Activated CD4-positive, CD25-positive, alpha-beta regulatory T cell treated with anti-CD3 and anti-CD28 coated beads, Interleukin-2, amount 50 U/mL, for 72 hours (primary cell): ENCODE measurements around the gene MPV17.
"Not testable (repeated sequence)": the region's sequence is repeated elsewhere in the genome, so short reads cannot be mapped to it uniquely, and the experiment has no call there.

Experiments
- DNase-seq: peaks from one replicate; pipeline ENCODE4 v3.0.0; 2021

MPV17 gene

DNA sequence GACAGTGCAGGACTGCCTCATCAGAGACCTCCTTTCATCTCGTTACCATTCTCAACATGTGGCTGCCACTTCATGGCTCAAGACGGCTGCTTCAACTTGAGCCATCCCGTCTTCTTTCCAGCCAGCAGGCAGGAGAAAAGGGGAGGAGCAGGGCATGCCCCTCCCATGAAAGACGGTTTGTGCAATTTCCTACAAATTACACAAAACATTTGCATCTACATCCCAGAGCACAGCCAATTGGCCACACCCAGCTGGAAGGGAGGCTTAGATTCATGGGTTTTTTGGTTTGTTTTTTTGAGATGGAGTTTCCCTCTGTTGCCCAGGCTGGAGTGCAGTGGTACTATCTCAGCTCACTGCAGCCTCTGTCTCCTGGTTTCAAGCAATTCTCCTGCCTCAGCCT lies 26.4 kb downstream of the MPV17 start:
- no peak for DNase-seq

- DNase-seq: no peak
Observed at GRCh38 chr2:27294928-27295327, 28.0 kb downstream of the MPV17 start.

GRCh38 chr2:27291865-27292264 lies 31.0 kb downstream of the MPV17 start:
- no peak for DNase-seq

DNA sequence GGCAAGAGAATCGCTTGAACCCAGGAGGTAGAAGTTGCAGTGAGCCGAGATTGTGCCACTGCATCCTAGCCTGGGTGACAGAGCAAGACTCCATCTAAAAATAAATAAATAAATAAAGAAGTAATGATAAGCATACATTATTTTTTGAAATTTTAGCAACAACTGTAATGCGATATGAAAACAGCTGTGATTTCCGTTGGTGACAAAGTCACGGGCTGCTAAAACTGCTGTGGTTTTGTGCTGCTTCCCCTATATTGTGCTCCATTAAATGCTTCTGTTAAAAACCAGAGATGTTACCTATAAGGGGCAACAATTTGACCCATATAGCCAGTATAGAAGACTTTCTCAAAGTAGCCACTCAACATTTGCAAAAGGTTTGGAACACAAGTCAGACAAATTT lies 32.3 kb downstream of the MPV17 start:
- DNase-seq: no peak

DNA sequence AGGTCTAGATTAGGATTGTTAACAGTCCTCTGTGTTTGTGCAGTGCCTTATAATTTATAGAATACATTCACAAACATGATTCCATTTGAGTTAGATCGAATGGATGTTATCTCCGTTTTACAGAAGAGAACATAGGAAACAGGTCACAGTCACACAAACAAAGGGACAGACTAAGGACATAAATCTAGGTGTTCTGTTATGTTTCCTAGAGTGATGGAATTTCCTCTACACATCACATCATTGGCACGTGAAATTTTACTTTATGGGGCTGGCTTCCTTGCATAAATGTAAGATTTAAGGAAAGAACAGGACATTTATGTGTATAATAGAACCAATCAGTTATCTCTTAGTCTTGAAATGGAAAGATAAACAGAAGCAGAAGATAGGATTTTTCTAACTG lies 34.3 kb downstream of the MPV17 start:
- DNase-seq: no peak

GRCh38 chr2:27285481-27285880 lies 37.4 kb downstream of the MPV17 start:
- no peak for DNase-seq

- DNase-seq: no peak
Observed at GRCh38 chr2:27284996-27285395, 37.9 kb downstream of the MPV17 start.

DNA sequence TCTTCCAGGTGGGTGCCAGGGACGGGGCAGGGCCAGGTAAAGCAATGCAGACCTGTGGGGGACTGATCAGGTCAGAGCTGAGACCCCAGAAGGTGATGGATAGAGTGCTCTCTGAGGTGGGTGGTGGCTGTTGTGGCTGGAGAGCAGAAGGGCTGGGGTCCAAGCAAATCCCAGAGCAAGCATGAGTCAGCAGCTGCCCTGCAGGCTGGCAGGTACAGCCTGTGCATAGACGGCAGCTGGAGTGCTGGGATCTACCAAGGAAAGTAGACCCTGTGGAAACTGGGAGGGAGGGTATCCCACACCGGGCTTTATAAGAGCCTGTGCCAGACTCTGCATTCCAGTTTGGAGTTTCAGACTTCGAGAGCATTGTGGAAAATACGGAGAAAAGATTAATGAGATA lies 40.0 kb downstream of the MPV17 start:
- DNase-seq: no peak

DNA sequence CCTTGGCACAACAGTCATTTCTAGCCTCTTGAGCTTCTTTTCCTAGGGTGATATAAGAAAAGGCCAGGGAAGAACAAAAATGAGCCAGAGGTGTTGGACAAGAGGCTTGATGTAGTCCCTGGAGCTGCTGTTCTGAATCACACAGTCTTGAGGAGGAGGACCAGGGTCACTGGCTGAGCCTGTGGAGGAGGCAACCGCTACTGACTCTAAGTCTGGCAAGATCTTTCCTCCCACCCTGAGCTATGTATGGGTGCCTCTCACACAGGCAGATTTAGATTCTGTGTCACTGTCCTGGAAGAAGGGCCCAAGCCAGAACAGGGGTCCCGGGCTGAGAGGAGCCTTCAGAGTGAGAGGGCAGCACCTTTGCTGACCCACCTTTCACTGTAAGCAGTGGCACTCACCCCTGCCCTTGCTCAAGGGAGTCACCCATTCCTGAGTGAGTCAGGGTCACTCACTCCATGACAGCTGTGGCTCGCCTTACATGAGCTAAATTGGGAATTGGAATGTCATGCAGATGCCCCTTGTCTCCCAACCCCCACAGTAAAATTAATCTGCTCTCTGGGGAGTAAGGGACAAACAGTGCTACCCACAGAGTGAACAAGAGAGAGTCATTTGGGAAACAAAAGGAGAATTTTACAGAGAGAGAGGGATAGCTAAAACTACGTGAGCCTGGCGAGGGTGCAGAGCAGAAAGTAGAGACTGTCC lies 40.9 kb downstream of the MPV17 start, which contains the start of gene TRIM54:
Gene TRIM54 (plus strand): TSS at position 575 of the 705 bp plus-strand sequence. CDS start 303 bp downstream, outside the sequence.
- DNase-seq: no peak

DNA sequence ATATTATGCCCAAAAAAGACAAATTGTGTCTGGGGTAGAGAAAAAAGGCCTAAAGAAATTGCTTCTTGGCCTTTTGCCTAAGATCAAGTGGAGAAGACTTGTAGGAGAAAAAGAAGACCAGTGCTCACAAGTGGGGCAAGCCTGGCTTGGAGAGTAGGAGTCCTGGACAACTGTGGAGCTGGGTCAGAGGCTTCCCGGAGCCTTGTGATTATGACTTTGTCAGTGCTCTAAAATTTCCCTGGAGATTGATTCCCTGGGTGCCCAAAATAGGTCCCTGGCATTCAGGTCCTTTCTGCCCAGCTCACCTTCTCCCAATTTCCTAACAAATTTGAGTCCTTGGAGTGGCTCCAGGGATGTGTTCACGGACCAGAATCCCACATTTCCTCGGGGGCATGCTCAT lies 41.5 kb downstream of the MPV17 start:
- DNase-seq: no peak

DNA sequence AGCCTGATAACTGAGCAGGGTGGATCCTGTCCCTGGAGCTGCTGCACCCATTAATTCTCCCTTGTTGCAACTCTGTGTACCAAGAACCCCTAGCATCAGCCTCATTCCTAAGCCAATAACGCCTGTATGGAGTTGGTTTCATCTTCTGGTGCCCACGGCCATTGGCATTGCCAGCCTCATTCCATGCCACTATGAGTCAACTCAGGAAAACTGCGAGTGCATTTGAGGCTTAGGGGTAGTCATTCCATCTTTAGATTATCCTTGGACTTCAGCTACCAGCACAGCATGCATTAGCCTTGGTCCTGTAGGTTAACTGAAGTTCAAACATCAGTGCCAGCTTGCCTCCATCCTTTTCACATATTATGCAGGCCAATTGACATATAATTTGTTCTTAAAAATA lies 42.1 kb downstream of the MPV17 start:
- DNase-seq: no peak

DNA sequence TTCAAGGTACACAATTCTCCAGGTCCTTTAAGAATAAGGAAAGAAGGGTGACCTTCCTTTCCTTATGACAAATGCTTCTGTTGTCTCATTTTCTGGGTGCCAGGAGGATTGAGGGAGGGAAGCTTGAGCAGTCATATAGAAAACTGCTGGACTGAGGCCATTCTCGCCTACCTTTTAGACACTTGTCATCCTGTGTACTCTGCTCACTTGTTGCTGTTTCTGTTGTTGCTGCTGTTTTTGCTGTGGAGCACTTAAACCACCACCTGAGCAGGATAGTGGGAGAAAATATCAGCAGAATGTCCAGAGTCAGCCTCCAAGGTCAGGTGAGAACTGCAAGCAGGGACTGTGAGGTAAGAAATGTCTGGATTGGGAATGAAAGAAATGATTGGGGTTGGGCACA lies 44.9 kb downstream of the MPV17 start:
- DNase-seq: no peak

DNA sequence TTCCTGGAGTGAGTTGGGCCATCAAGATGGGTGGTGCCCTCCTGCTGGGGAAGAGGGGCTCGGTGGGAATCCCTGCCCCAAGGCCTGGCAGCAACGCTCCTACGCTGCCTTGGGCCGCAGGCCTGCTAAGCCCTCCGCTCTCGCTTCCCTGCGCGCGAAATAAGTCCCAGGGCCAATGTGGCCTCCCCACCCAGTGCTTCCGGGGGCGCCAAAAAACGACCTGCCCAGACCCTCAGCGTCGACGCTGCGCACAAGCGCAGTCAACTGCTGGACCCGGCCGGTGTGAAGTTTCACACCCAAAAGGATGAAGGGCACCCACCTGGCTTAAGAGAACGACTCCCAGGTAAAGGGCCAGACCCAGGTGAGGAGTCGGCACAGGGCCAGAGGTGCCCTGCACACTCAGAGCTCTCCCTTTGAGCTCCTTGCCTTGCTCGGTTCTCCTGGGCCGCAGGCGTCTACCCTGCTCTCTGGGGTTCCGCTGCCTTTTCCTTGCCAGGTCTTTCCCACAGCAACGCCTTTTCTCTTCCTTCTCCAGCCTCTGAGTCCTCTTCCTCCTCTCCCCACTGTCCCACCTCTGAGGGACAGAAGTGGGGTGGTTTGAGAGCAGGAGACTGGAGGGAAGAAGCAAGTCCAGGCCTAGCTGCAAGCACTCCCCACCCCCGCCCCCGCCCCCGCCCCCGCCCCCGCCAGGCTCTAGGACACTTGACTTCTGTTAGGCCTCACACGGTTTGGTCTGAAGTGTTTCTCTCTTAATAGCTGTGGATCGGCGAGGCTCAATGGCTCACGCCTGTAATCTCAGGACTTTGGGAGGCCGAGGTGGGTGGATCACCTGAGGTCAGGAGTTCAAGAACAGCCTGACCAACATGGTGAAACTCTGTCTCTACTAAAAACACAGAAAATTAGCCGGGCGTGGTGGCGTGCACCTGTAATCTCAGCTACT lies 47.4 kb downstream of the MPV17 start, which contains the start of gene DNAJC5G:
Gene DNAJC5G (plus strand): TSS at position 223 of the 940 bp plus-strand sequence. CDS start 1,296 bp downstream, outside the sequence.
- DNase-seq: no peak

- DNase-seq: not testable (repeated sequence)
Observed at GRCh38 chr2:27272537-27273522, 50.1 kb downstream of the MPV17 start.

DNA sequence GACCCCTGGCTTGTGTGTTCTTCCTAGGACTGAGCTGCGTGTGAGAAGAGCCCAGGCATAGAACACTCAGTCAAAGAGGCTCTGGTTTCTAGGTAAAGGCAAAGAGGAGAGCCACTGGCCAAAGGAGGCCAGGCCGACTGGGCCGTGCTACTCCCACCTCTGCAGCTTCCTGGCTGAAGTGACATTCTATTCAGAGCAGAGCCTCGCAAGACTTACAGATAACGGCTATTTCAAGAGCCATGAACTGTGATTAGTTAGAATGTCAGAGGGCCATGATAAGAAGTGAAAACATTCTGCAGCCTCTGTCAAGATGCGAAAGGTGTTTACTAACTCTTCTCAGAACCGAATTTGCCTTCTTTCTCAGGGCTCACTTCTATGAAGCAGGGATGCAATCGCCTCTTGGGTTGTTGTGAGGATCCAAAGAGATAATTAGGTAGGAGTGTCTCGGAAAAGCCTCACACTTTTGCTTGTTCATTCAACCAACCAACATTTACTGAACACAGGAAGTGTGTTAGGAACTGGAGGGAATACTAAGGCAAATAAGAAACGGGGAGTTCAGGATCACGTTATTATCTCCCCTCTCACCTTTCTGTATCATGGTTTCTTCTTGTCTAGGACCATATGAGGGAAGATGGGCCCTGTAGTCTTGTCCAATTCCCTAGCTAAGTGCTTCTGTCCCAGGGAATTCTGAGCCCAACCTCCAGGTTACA lies 51.1 kb downstream of the MPV17 start:
- no peak for DNase-seq

- DNase-seq: no peak
Observed at GRCh38 chr2:27270670-27271069, 52.2 kb downstream of the MPV17 start.

- DNase-seq: no peak
Observed at GRCh38 chr2:27270131-27270530, 52.8 kb downstream of the MPV17 start.

- DNase-seq: not testable (repeated sequence)
Observed at GRCh38 chr2:27268296-27268695, 54.6 kb downstream of the MPV17 start.

GRCh38 chr2:27265536-27265870 lies 57.4 kb downstream of the MPV17 start:
- DNase-seq: no peak

- DNase-seq: peak; percentile 53
Observed at GRCh38 chr2:27264753-27265535, 58.0 kb downstream of the MPV17 start.

- no peak for DNase-seq
Observed at GRCh38 chr2:27264253-27264752, 58.6 kb downstream of the MPV17 start.
